B cell (primary cell): ENCODE results near the gene PHF11. TPM values are rescaled to one million over a fixed set of nuclear protein-coding genes. Genes with fewer than 3 reads are reported as not detected.

ENCODE experiments used
- ATAC-seq: fragments of 200-7000 bp; cut with Tn5 transposase; one replicate; pipeline ENCODE4 v1.10.0; 2021; ENCODE audit warnings: low read depth, mild to moderate bottlenecking, moderate number of reproducible peaks, moderate library complexity
- CTCF ChIA-PET: fragments of 350-600 bp; sonication (Branson Sonifier 250); formaldehyde crosslinking; loops from one replicate; lab custom pipeline; 2021; ENCODE audit warnings: antibody characterized with exemption, inconsistent platforms; lab: Charles Lee
- POLR2A ChIA-PET: fragments of 350-600 bp; sonication (Branson Sonifier 250); formaldehyde crosslinking; loops from one replicate; lab custom pipeline; 2021; ENCODE audit warnings: antibody characterized with exemption; lab: Charles Lee
- DNase-seq: peaks from one replicate; pipeline ENCODE4 v3.0.0; 2013
- H2AFZ ChIP-seq: 2 replicates; pipeline ENCODE4 v1.6.1; 2012; ENCODE audit warnings: mild to moderate bottlenecking, low read depth, low read length; ENCODE audit not compliant: insufficient read depth, poor library complexity, severe bottlenecking
- H3K27ac ChIP-seq, 2 donors: 1 replicate in 1 of 2; 2 replicates in 1 of 2; pipeline ENCODE4 v1.5.1; 2012 to 2013; ENCODE audit warnings: low read length in 2 of 2, mild to moderate bottlenecking in 2 of 2, moderate library complexity in 1 of 2
- H3K27me3 ChIP-seq, 4 experiments: fragments of 200-600 bp in 1 of 4; sonication (generic) in 1 of 4; replicated peaks in 1 of 4; 1 replicate in 2 of 4; 2 replicates in 2 of 4; pipeline versions ENCODE4 v1.6.1 to v1.7.0; 2013 to 2016; ENCODE audit warnings: low read length in 3 of 4, mild to moderate bottlenecking in 2 of 4, mixed read lengths in 1 of 4, moderate library complexity in 1 of 4; ENCODE audit not compliant: insufficient read depth in 4 of 4, control insufficient read depth in 3 of 4; ENCODE audit errors: control extremely low read depth in 1 of 4
- H3K36me3 ChIP-seq, 2 experiments: replicated peaks in 1 of 2; 1 replicate in 1 of 2; 2 replicates in 1 of 2; pipeline versions ENCODE4 v1.6.1 to v1.7.1; 2013; ENCODE audit warnings: low read length in 1 of 2; ENCODE audit not compliant: insufficient read depth in 2 of 2, control insufficient read depth in 1 of 2; ENCODE audit errors: control extremely low read depth in 1 of 2, extremely low read depth in 1 of 2
- H3K4me1 ChIP-seq, 2 donors: fragments of 200-600 bp in 1 of 2; sonication (generic) in 1 of 2; 1 replicate in 1 of 2; 2 replicates in 1 of 2; pipeline versions ENCODE4 v1.5.1 to v1.6.1; 2013 to 2017; ENCODE audit warnings: low read length in 2 of 2; ENCODE audit not compliant: control insufficient read depth in 2 of 2, insufficient read depth in 2 of 2
- H3K4me2 ChIP-seq: replicated peaks from 2 replicates; pipeline ENCODE3; 2012; ENCODE audit warnings: mild to moderate bottlenecking, low read depth, low read length; ENCODE audit not compliant: poor library complexity, severe bottlenecking
- H3K4me3 ChIP-seq, 5 experiments: fragments of 200-600 bp in 1 of 5; sonication (generic) in 1 of 5; 1 replicate in 3 of 5; 2 replicates in 2 of 5; pipeline versions ENCODE4 v1.5.1 to v1.7.0; 2011 to 2016; ENCODE audit warnings: low read length in 4 of 5, mild to moderate bottlenecking in 4 of 5, low read depth in 2 of 5, control low read depth in 1 of 5, moderate library complexity in 1 of 5; ENCODE audit not compliant: insufficient read depth in 1 of 5; ENCODE audit errors: control extremely low read depth in 1 of 5, extremely low read depth in 1 of 5
- H3K79me2 ChIP-seq: fragments of 200-600 bp; sonication (generic); one replicate; pipeline ENCODE4 v1.6.0; 2016; ENCODE audit warnings: low read length; ENCODE audit not compliant: control insufficient read depth, insufficient read depth
- H3K9ac ChIP-seq: fragments of 200-600 bp; sonication (generic); 2 replicates; pipeline ENCODE4 v1.6.1; 2017; ENCODE audit warnings: mild to moderate bottlenecking, low read length, moderate library complexity
- H3K9me3 ChIP-seq, 3 donors: one replicate each; pipeline versions ENCODE4 v1.6.1 to v1.7.1; 2013; ENCODE audit warnings: low read length in 2 of 3; ENCODE audit not compliant: control insufficient read depth in 2 of 3, insufficient read depth in 1 of 3; ENCODE audit errors: control extremely low read depth in 1 of 3
- H4K20me1 ChIP-seq: 2 replicates; pipeline ENCODE4 v1.6.0; 2012; ENCODE audit warnings: mild to moderate bottlenecking, low read length; ENCODE audit not compliant: insufficient read depth, control insufficient read depth, poor library complexity, severe bottlenecking
- H3K27ac Mint-ChIP-seq: one replicate; pipeline ENCODE4 v1.8.0; 2021; ENCODE audit warnings: mixed read lengths
- H3K27me3 Mint-ChIP-seq: one replicate; pipeline ENCODE4 v1.8.0; 2021; ENCODE audit warnings: mixed read lengths
- H3K4me1 Mint-ChIP-seq: one replicate; pipeline ENCODE4 v1.8.0; 2021; ENCODE audit warnings: mixed read lengths
- H3K4me3 Mint-ChIP-seq: one replicate; pipeline ENCODE4 v1.8.0; 2021; ENCODE audit warnings: mixed read lengths
- H3K9me3 Mint-ChIP-seq: one replicate; pipeline ENCODE4 v1.8.0; 2022; ENCODE audit warnings: mixed read lengths; ENCODE audit not compliant: insufficient read depth
- EZH2 ChIP-seq: IDR thresholded peaks from 2 replicates; pipeline ENCODE4 v1.6.1; 2012; ENCODE audit warnings: borderline replicate concordance, low read depth, mild to moderate bottlenecking, moderate library complexity, low read length; ENCODE audit not compliant: insufficient read depth, poor library complexity, severe bottlenecking
- WGBS: methylation state at CpG from one replicate; pipeline ENCODE4 v1.1.5; 2013; ENCODE audit warnings: missing lambda C conversion rate; ENCODE audit not compliant: insufficient coverage; 5-methylcytosine and 5-hydroxymethylcytosine counted together
- intact Hi-C: fragments of 100-400 bp; cut with micrococcal nuclease; formaldehyde crosslinking; loops from one replicate; pipeline ENCODE4 v1.10.0; 2022
- polyA plus RNA-seq: library from polyadenylated mRNA; depleted of rRNA; stranded (reverse); fragments of >200 nt; gene quantifications from 2 replicates; pipeline ENCODE4 v1.2.3, GENCODE V29; 2012
- total RNA-seq, 2 donors: library from RNA; stranded (reverse); fragments of 120-200 nt in 1 of 2; gene quantifications; 1 replicate in 1 of 2; 2 replicates in 1 of 2; pipeline versions ENCODE4 v1.2.3 to v1.2.4, GENCODE V29; 2013 to 2022
- TF ChIP-seq, protein P1 (sequence below): fragments of 200-600 bp; IDR thresholded peaks from one replicate; pipeline ENCODE4 v1.8.0; 2022; ENCODE audit warnings: antibody characterized with exemption, mild to moderate bottlenecking

PHF11 gene
- total and polyA plus RNA-seq, 2 donors (not counting 1 experiment from before 2014, with no cell fraction given): 79.0 to 176 TPM

DNA sequence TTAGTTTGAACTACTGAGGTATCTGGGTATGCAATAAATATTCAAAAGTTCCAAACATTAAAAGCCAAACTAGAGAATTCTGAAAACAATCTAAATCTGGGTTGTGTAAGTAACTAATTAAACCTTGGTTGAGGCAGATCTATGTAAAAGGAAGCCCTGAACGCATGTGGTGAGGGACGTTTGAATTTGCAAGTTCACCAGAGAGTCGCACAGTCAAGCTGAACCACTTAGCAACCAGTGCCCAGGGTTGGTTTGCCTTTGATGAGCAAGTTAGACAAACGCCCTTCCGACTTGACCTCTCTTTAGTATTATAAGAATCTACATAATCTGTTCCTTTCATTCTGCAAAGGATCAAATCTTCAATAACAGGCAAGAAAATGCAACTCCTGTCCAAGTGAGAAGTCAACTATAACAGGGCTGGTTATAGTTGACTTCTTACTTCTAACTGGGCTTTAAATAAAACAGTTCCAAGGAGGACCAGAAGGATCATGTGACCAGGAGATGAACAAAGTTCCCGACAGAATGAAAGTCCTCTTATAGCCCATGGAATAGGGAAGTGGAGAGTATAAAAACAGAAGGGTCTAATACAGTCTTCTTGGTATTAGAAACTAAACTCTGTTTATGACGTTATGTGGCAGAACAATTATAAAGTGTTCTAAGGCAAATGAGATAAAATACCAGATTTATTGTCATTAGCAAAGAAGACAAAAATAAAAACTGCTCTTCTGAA, 40.6 kb downstream of the PHF11 start:
- peak overlapping the region; percentile 12 for H3K4me3 Mint-ChIP-seq
- H3K4me1 Mint-ChIP-seq: peaks cover 71% of the 10 kb centered on the region

DNA sequence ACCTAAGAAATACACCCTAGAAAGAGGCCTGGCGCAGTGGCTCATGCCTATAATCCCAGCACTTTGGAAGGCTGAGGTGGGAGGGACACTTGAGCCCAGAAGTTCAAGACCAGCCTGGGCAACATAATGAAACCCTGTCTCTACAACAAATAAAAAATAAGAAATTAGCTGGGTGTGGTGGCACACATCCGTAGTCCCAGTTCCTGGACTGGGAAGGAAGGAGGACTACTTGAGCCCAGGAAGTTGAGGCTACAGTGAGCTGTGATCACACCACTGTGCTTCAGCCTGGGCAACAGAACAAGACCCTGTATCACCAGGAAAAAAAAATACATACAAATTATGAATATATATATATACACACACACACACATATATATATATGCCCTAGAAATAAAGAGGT, 42.7 kb downstream of the PHF11 start:
- Histone ChIP-seq H3K4me2 (no peak overlapping the region), H3K79me2 (no peaks in the 10 kb centered on the region), H3K9ac (no peak overlapping the region), H4K20me1 (no peaks in the 10 kb centered on the region), H3K27me3 (no peaks in the 10 kb centered on the region), H3K36me3 (no peaks in the 10 kb centered on the region), H3K4me1 (peaks cover 36 to 44% of the 10 kb centered on the region in 2 donors), H3K9me3 (no peaks in the 10 kb centered on the region), H3K27ac (no peak overlapping the region), H2AFZ (no peak overlapping the region), H3K4me3 (no peak overlapping the region)
- ChIA-PET CTCF (interaction anchor here (0.6 to 0.7 kb wide), 2 partner anchors 68 to 267 kb away, joined by 3 read pairs; no protein-coding TSS in a partner anchor), POLR2A (no interaction called here)
- ATAC-seq (no peak), DNase-seq (no peak)
- H3K4me1 Mint-ChIP-seq: peaks cover 53% of the 10 kb centered on the region
- WGBS: 100% methylated on average over 1 of the region's 2 CpGs
- intact Hi-C loops: no loop called here
- peak overlapping the region; percentile 73 for H3K27ac Mint-ChIP-seq
- TF ChIP-seq, protein P1, sequence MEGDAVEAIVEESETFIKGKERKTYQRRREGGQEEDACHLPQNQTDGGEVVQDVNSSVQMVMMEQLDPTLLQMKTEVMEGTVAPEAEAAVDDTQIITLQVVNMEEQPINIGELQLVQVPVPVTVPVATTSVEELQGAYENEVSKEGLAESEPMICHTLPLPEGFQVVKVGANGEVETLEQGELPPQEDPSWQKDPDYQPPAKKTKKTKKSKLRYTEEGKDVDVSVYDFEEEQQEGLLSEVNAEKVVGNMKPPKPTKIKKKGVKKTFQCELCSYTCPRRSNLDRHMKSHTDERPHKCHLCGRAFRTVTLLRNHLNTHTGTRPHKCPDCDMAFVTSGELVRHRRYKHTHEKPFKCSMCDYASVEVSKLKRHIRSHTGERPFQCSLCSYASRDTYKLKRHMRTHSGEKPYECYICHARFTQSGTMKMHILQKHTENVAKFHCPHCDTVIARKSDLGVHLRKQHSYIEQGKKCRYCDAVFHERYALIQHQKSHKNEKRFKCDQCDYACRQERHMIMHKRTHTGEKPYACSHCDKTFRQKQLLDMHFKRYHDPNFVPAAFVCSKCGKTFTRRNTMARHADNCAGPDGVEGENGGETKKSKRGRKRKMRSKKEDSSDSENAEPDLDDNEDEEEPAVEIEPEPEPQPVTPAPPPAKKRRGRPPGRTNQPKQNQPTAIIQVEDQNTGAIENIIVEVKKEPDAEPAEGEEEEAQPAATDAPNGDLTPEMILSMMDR: no peak
- TF ChIP-seq EZH2: no peak
- H3K4me3 Mint-ChIP-seq: no peak overlapping the region
- no peaks in the 10 kb centered on the region for H3K9me3 Mint-ChIP-seq
- H3K27me3 Mint-ChIP-seq: no peaks in the 10 kb centered on the region

More for the DNA sequence above, 40.6 kb downstream of the PHF11 start:
- WGBS: 4% methylated on average over 3 of the region's 7 CpGs
- H3K27me3 Mint-ChIP-seq: no peaks in the 10 kb centered on the region
- peaks cover 50 to 58% of the 10 kb centered on the region in 2 donors for H3K4me1 ChIP-seq
- H3K27me3 ChIP-seq: no peaks in the 10 kb centered on the region
- no peaks in the 10 kb centered on the region for H3K79me2 ChIP-seq
- intact Hi-C loops: no loop called here
- no peak overlapping the region for H3K4me3 ChIP-seq
- peak overlapping the region in 1 of 2 donors; percentile 12 for H3K27ac ChIP-seq
- peak overlapping the region; percentile 21 for H3K4me2 ChIP-seq
- peak; percentile 37 for ATAC-seq
- H3K27ac Mint-ChIP-seq: peak overlapping the region; percentile 38
- no peaks in the 10 kb centered on the region for H3K9me3 Mint-ChIP-seq
- H2AFZ ChIP-seq: no peak overlapping the region
- POLR2A ChIA-PET: no interaction called here
- TF ChIP-seq, protein P1: no peak
- TF ChIP-seq EZH2: no peak
- no peaks in the 10 kb centered on the region for H4K20me1 ChIP-seq
- DNase-seq: peak; percentile 29
- H3K9ac ChIP-seq: no peak overlapping the region
- CTCF ChIA-PET: interaction anchor here (1.6 kb wide), 1 partner anchor 8 kb away, joined by 4 read pairs; no protein-coding TSS in a partner anchor
- no peaks in the 10 kb centered on the region for H3K9me3 ChIP-seq
- no peaks in the 10 kb centered on the region for H3K36me3 ChIP-seq
